Psoas muscle (tissue), 8 donors: ENCODE measurements around the gene ADGRD2. TPM values are rescaled to one million over a fixed set of nuclear protein-coding genes. Genes with fewer than 3 reads are reported as not detected.

Experiments used
- ATAC-seq, 4 donors: fragments of 200-7000 bp; cut with Tn5 transposase; one replicate each; pipeline ENCODE4 v1.9.1; 2020; ENCODE audit warnings: moderate library complexity in 3 of 4, mild to moderate bottlenecking in 2 of 4
- DNase-seq, 2 donors: peaks; one replicate each; pipeline ENCODE4 v3.0.0-alpha.2; 2020
- H3K27ac ChIP-seq: fragments of 200-600 bp; one replicate; pipeline ENCODE4 v1.8.0; 2022
- H3K27me3 ChIP-seq, 3 donors: fragments of 200-600 bp in 1 of 3; one replicate each; pipeline versions ENCODE4 v1.6.1 to v1.8.0; 2013 to 2022; ENCODE audit warnings: low read length in 2 of 3, mild to moderate bottlenecking in 2 of 3, moderate library complexity in 1 of 3; ENCODE audit not compliant: insufficient read depth in 3 of 3
- H3K36me3 ChIP-seq, 2 donors: fragments of 200-600 bp in 1 of 2; one replicate each; pipeline versions ENCODE4 v1.6.1 to v1.8.0; 2013 to 2022; ENCODE audit warnings: low read depth in 1 of 2, mild to moderate bottlenecking in 1 of 2, moderate library complexity in 1 of 2; ENCODE audit not compliant: insufficient read depth in 1 of 2
- H3K4me1 ChIP-seq: fragments of 200-600 bp; one replicate; pipeline ENCODE4 v1.8.0; 2022
- H3K4me3 ChIP-seq: fragments of 200-600 bp; one replicate; pipeline ENCODE4 v1.8.0; 2022; ENCODE audit warnings: mild to moderate bottlenecking
- H3K9me3 ChIP-seq: fragments of 200-600 bp; one replicate; pipeline ENCODE4 v1.8.0; 2022
- CTCF ChIP-seq: fragments of 200-600 bp; IDR thresholded peaks from one replicate; pipeline ENCODE4 v1.8.0; 2022; ENCODE audit warnings: antibody characterized with exemption
- WGBS, 3 donors: extraction: QIAGEN DNeasy Blood & Tissue Kit; methylation state at CpG; one replicate each; pipeline versions ENCODE4 v1.1.6 to v1.1.7; 2013; 5-methylcytosine and 5-hydroxymethylcytosine counted together
- intact Hi-C, 2 donors: fragments of 100-400 bp; cut with DNase I; formaldehyde crosslinking; loops; one replicate each; pipeline versions ENCODE4 v1.11.0 to v1.14.2; 2022
- polyA plus RNA-seq, 3 donors: library from polyadenylated mRNA; stranded (reverse); fragments of 200-250 nt; gene quantifications; one replicate each; pipeline ENCODE4 v1.2.3, GENCODE V29; 2013
- total RNA-seq, 4 donors: library from RNA; stranded (reverse); fragmentation: NEBNext Ultra II Directional in 2 of 4; extraction: Animal tissue kit (Norgen Biotek cat#: 25700) in 2 of 4; gene quantifications; one replicate each; pipeline versions ENCODE4 v1.2.1 to v1.2.4, GENCODE V29; 2021 to 2023
- donor health status: healthy with polysubstance abuse.
- donor health status: DM: no; HTN: no; CAD: no; lungs with moderate emphysema.
- donor health status: Bipolar disorder and iron deficiency.
- donor health status: healthy.
- donor health status: DM: yes; HTN: yes; CAD: no.
- donor health status: DM: no; HTN: no; CAD: no.
- donor health status: DM: no; HTN: no; CAD: no.
- donor health status: DM: yes; HTN: yes; CAD: no.

Gene ADGRD2
- total and polyA plus RNA-seq, 7 donors, result not detected

- H3K4me3 ChIP-seq, result no peak overlapping the region
- H3K27ac ChIP-seq, result no peak overlapping the region
- WGBS, 3 donors, result 85 to 91% (median 90%) methylated on average over 13 of the region's 13 CpGs
- no peak for TF ChIP-seq CTCF
- H3K9me3 ChIP-seq, result no peaks in the 10 kb centered on the region
- intact Hi-C loops, result no loop called here
- H3K27me3 ChIP-seq, result peaks cover 0 to 12% (median 8%) of the 10 kb centered on the region in 3 donors
- H3K4me1 ChIP-seq, result no peaks in the 10 kb centered on the region
- ATAC-seq (no peak), DNase-seq (peak in 1 of 2 donors; percentile 46)
- H3K36me3 ChIP-seq, result no peaks in the 10 kb centered on the region
Observed at GRCh38 chr9:124470306-124470705, 20.1 kb downstream of the ADGRD2 start.

GRCh38 chr9:124470726-124471125 lies 20.5 kb downstream of the ADGRD2 start:
- no peak for DNase-seq

GRCh38 chr9:124471761-124472160 lies 21.5 kb downstream of the ADGRD2 start:
- TF ChIP-seq CTCF, result no peak
- DNase-seq, result peak in 1 of 2 donors; percentile 19
- no peak overlapping the region for H3K4me3 ChIP-seq
- H3K27me3 ChIP-seq, result peaks cover 0 to 25% (median 12%) of the 10 kb centered on the region in 3 donors
- ATAC-seq, result no peak
- no peaks in the 10 kb centered on the region for H3K9me3 ChIP-seq
- intact Hi-C loops, result no loop called here
- no peaks in the 10 kb centered on the region for H3K36me3 ChIP-seq
- no peak overlapping the region for H3K27ac ChIP-seq
- 73 to 74% (median 74%) methylated on average over 9 of the region's 9 CpGs for WGBS, 3 donors
- no peaks in the 10 kb centered on the region for H3K4me1 ChIP-seq

More at GRCh38 chr9:124470726-124471125, 20.5 kb downstream of the ADGRD2 start:
- Histone ChIP-seq H3K27me3 (peaks cover 0 to 15% (median 8%) of the 10 kb centered on the region in 3 donors), H3K36me3 (no peaks in the 10 kb centered on the region), H3K27ac (no peak overlapping the region), H3K9me3 (no peaks in the 10 kb centered on the region), H3K4me3 (no peak overlapping the region), H3K4me1 (no peaks in the 10 kb centered on the region)
- intact Hi-C loops, result no loop called here
- ATAC-seq, result no peak
- WGBS, 3 donors, result 77 to 78% (median 77%) methylated on average over 7 of the region's 7 CpGs
- TF ChIP-seq CTCF, result no peak

- ATAC-seq, result no peak
- WGBS, 3 donors, result 69 to 79% (median 74%) methylated on average over 7 of the region's 7 CpGs
- TF ChIP-seq CTCF, result no peak
- Histone ChIP-seq H3K36me3 (no peaks in the 10 kb centered on the region), H3K4me3 (no peak overlapping the region), H3K4me1 (no peaks in the 10 kb centered on the region), H3K27me3 (peaks cover 0 to 31% (median 19%) of the 10 kb centered on the region in 3 donors), H3K27ac (no peak overlapping the region), H3K9me3 (no peaks in the 10 kb centered on the region)
- intact Hi-C loops, result no loop called here
- peak; percentile 1 to 18 for DNase-seq
Observed at GRCh38 chr9:124472770-124473169, 22.5 kb downstream of the ADGRD2 start.

- ATAC-seq, result no peak
- Histone ChIP-seq H3K4me1 (no peaks in the 10 kb centered on the region), H3K9me3 (no peaks in the 10 kb centered on the region), H3K27me3 (peaks cover 0 to 36% (median 20%) of the 10 kb centered on the region in 3 donors), H3K27ac (no peak overlapping the region), H3K36me3 (no peaks in the 10 kb centered on the region), H3K4me3 (no peak overlapping the region)
- TF ChIP-seq CTCF, result no peak
- WGBS, 3 donors, result 33 to 56% (median 44%) methylated on average over 10 of the region's 10 CpGs
- intact Hi-C loops, result no loop called here
- DNase-seq, result peak in 1 of 2 donors; percentile 25
Observed at GRCh38 chr9:124473310-124473709, 23.1 kb downstream of the ADGRD2 start.
